ENCODE data around the gene SIGLECL1. TPM values are rescaled to one million over a fixed set of nuclear protein-coding genes. Genes with fewer than 3 reads are reported as not detected.

The SIGLECL1 gene
- total RNA-seq, 1 donor from 2014 or later, result not detected

GRCh38 chr19:51247972-51248590, 2.8 kb upstream of the SIGLECL1 start:
- intact Hi-C loops (cut with micrococcal nuclease), result no loop called here
- DNase-seq (no peak), ATAC-seq (no peak)

- no peak for ATAC-seq
- intact Hi-C loops (cut with micrococcal nuclease), result no loop called here
- no peak for DNase-seq
Measured at GRCh38 chr19:51251468-51251820, 564 bp downstream of the SIGLECL1 start.

GRCh38 chr19:51252306-51253079, 1.6 kb downstream of the SIGLECL1 start:
- DNase-seq (no peak), ATAC-seq (no peak)
- intact Hi-C loops (cut with micrococcal nuclease), result no loop called here

- intact Hi-C loops (cut with micrococcal nuclease), result no loop called here
- no peak for ATAC-seq
Measured at GRCh38 chr19:51253088-51253806, 2.4 kb downstream of the SIGLECL1 start.

GRCh38 chr19:51256155-51256625, 5.3 kb downstream of the SIGLECL1 start:
- DNase-seq, result no peak
- intact Hi-C loops (cut with micrococcal nuclease), result no loop called here
- no peak for ATAC-seq

More at GRCh38 chr19:51253088-51253806, 2.4 kb downstream of the SIGLECL1 start:
- no peak for DNase-seq

GRCh38 chr19:51257471-51257870, 6.6 kb downstream of the SIGLECL1 start:
- no peak for DNase-seq
- no peak for ATAC-seq
- intact Hi-C loops (cut with micrococcal nuclease), result no loop called here

- no peak for ATAC-seq
- intact Hi-C loops (cut with micrococcal nuclease), result no loop called here
- DNase-seq, result peak; percentile 33
Measured at GRCh38 chr19:51258165-51259160, 7.6 kb downstream of the SIGLECL1 start.

GRCh38 chr19:51259348-51260245, 8.7 kb downstream of the SIGLECL1 start:
- ATAC-seq (peak; percentile 43), DNase-seq (no peak)
- intact Hi-C loops (cut with micrococcal nuclease), result no loop called here

GRCh38 chr19:51263808-51264207, 12.9 kb downstream of the SIGLECL1 start:
- intact Hi-C loops (cut with micrococcal nuclease), result no loop called here
- ATAC-seq (no peak), DNase-seq (no peak)

- ATAC-seq (no peak), DNase-seq (peak; percentile 41)
- intact Hi-C loops (cut with micrococcal nuclease), result no loop called here
Measured at GRCh38 chr19:51271067-51271466, 20.2 kb downstream of the SIGLECL1 start.

GRCh38 chr19:51272183-51272810, 21.4 kb downstream of the SIGLECL1 start:
- DNase-seq, result no peak
- intact Hi-C loops (cut with micrococcal nuclease), result no loop called here
- ATAC-seq, result no peak

- DNase-seq (no peak), ATAC-seq (no peak)
- intact Hi-C loops (cut with micrococcal nuclease), result no loop called here
Measured at GRCh38 chr19:51274049-51274770, 23.3 kb downstream of the SIGLECL1 start.

- ATAC-seq (no peak), DNase-seq (no peak)
Measured at GRCh38 chr19:51277112-51277511, 26.2 kb downstream of the SIGLECL1 start.

GRCh38 chr19:51282335-51282734, 31.5 kb downstream of the SIGLECL1 start:
- DNase-seq (no peak), ATAC-seq (no peak)
- intact Hi-C loops (cut with micrococcal nuclease), result no loop called here

More at GRCh38 chr19:51277112-51277511, 26.2 kb downstream of the SIGLECL1 start:
- intact Hi-C loops (cut with micrococcal nuclease), result no loop called here

- intact Hi-C loops (cut with micrococcal nuclease), result no loop called here
- no peak for ATAC-seq
- no peak for DNase-seq
Measured at GRCh38 chr19:51285682-51286081, 34.8 kb downstream of the SIGLECL1 start.

- DNase-seq (no peak), ATAC-seq (no peak)
- intact Hi-C loops (cut with micrococcal nuclease), result no loop called here
Measured at GRCh38 chr19:51289635-51290034, 38.8 kb downstream of the SIGLECL1 start.

- peak; percentile 47 for DNase-seq
- intact Hi-C loops (cut with micrococcal nuclease), result no loop called here
- peak; percentile 68 for ATAC-seq
Measured at GRCh38 chr19:51292971-51293370, 42.1 kb downstream of the SIGLECL1 start.

All from left ventricle myocardium superior (tissue), 1 donor.